ENCODE data around the gene POLR1A.

The POLR1A gene

GRCh38 chr2:86038291-86039081, 67.2 kb downstream of the POLR1A start:
- DNase-seq = no peak

GRCh38 chr2:86037795-86038192, 67.9 kb downstream of the POLR1A start:
- no peak for DNase-seq

- peak in 2 of 58 donors; percentile 20 to 26 for DNase-seq
Observed at GRCh38 chr2:86037141-86037794, 68.4 kb downstream of the POLR1A start.

GRCh38 chr2:86036669-86037138, 69.0 kb downstream of the POLR1A start:
- peak in 2 of 58 donors; percentile 23 to 29 for DNase-seq

- peak in 52 of 58 donors; percentile 22 to 80 (median 59) for DNase-seq
Observed at GRCh38 chr2:86035883-86036668, 69.6 kb downstream of the POLR1A start.

GRCh38 chr2:86035376-86035882, 70.3 kb downstream of the POLR1A start:
- DNase-seq = peak in 5 of 58 donors; percentile 27 to 49 (median 44)

GRCh38 chr2:86033751-86034692, 71.7 kb downstream of the POLR1A start:
- DNase-seq = no peak

GRCh38 chr2:86032861-86033595, 72.7 kb downstream of the POLR1A start:
- DNase-seq = no peak

- no peak for DNase-seq
Observed at GRCh38 chr2:86031606-86032005, 74.1 kb downstream of the POLR1A start.

- DNase-seq = no peak
Observed at GRCh38 chr2:86031151-86031550, 74.5 kb downstream of the POLR1A start.

GRCh38 chr2:86029873-86030272, 75.8 kb downstream of the POLR1A start:
- DNase-seq = no peak

GRCh38 chr2:86028766-86029381, 76.8 kb downstream of the POLR1A start:
- DNase-seq = peak in 6 of 58 donors; percentile 13 to 38 (median 22)

- DNase-seq = no peak
Observed at GRCh38 chr2:86027922-86028765, 77.5 kb downstream of the POLR1A start.

- no peak for DNase-seq
Observed at GRCh38 chr2:86027196-86027921, 78.3 kb downstream of the POLR1A start.

- no peak for DNase-seq
Observed at GRCh38 chr2:86026744-86027065, 79.0 kb downstream of the POLR1A start.

GRCh38 chr2:86025976-86026743, 79.5 kb downstream of the POLR1A start:
- DNase-seq = peak in 3 of 58 donors; percentile 6 to 21 (median 20)
